ENCODE data around the gene ALDH3A1.

DNA sequence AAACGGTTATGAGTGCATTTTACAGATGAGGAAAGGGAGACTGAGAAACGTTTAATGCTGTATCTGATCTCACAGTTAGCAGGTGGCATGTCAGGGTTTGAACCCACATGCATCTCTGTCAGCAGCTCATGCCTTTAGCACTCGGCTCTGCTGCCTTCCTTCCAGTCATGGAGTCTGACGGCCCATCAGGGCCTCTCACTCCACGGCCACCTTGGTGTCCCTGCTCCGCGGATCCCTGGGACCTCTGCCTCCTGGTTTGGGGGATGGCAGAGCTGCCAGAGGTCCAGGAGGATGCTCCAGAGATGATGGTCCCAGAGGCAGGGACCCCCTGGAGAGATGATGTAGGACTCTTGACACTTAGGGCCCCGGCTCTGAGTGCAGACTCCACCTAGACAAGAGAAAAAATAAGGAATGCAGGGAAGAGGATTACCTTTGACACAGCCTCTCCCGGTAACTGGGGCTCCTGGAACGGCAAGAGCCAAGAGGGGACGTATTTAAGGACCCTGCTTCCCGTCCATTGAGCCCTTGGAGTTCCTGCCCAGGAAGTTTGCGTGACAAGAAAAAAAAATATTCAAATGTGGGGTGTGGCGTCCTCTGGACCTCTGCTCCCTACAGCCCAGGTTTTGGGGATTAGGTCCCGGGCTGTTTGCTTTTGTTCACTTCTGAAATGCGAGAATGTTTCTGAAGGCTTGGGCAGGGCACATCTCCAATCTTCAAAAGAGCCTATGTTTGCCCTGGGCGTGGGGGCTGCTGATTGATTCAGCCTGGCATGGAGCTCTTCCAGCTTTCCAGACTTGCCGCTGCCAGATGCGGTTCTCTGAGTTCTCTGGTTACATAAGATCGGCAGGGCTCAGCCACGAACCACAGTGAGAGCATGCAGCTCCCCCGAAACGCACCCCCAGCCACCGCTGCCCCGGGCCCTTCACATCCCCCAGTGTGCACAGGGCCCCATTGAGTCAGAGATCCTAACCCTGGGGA is at the start of gene ALDH3A1:
- TF ChIP-seq, protein P1, sequence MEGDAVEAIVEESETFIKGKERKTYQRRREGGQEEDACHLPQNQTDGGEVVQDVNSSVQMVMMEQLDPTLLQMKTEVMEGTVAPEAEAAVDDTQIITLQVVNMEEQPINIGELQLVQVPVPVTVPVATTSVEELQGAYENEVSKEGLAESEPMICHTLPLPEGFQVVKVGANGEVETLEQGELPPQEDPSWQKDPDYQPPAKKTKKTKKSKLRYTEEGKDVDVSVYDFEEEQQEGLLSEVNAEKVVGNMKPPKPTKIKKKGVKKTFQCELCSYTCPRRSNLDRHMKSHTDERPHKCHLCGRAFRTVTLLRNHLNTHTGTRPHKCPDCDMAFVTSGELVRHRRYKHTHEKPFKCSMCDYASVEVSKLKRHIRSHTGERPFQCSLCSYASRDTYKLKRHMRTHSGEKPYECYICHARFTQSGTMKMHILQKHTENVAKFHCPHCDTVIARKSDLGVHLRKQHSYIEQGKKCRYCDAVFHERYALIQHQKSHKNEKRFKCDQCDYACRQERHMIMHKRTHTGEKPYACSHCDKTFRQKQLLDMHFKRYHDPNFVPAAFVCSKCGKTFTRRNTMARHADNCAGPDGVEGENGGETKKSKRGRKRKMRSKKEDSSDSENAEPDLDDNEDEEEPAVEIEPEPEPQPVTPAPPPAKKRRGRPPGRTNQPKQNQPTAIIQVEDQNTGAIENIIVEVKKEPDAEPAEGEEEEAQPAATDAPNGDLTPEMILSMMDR (IDR thresholded peaks at IDR 0.05; ENCODE audit: extremely low read depth in 1 of 2, insufficient read depth in 1 of 2, low read depth in 1 of 2, low read length in 2 of 2) = no peak
- TF ChIP-seq EZH2 (IDR thresholded peaks at IDR 0.05; ENCODE audit: borderline replicate concordance, low read depth, low read length, severe bottlenecking) = no peak
- no peak for TF ChIP-seq POLR2A (IDR thresholded peaks at IDR 0.05; ENCODE audit: low read depth, low read length)
- TF ChIP-seq, protein P2, sequence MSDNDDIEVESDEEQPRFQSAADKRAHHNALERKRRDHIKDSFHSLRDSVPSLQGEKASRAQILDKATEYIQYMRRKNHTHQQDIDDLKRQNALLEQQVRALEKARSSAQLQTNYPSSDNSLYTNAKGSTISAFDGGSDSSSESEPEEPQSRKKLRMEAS (IDR thresholded peaks at IDR 0.05; ENCODE audit: insufficient read depth, insufficient read length) = no peak
- TF ChIP-seq MYC (IDR thresholded peaks at IDR 0.05; ENCODE audit: low read depth, low read length) = no peak
- TF ChIP-seq POLR2AphosphoS5 (IDR thresholded peaks at IDR 0.05; ENCODE audit: insufficient read depth, low read depth, low read length) = no peak
- TF ChIP-seq JUN (IDR thresholded peaks at IDR 0.05; ENCODE audit: borderline replicate concordance, insufficient read depth, insufficient read length, low read depth) = no peak

Data from endothelial cell of umbilical vein (primary cell).